Measurements from ENCODE around the gene HTR6.
A peak's percentile ranks its signal among the peaks of the same experiment; 100 is the strongest.

The HTR6 gene

GRCh38 chr1:19700079-19700777 lies 35.6 kb downstream of the HTR6 start:
- no peaks in the 10 kb centered on the region for H3K9me3 ChIP-seq (ENCODE audit: control insufficient read depth, insufficient read depth, low read length)
- no peaks in the 10 kb centered on the region for H3K36me3 ChIP-seq (ENCODE audit: control insufficient read depth, insufficient read depth, low read length)
- no peak overlapping the region for H3K4me3 ChIP-seq (ENCODE audit: low read length)
- DNase-seq (ENCODE audit: low read depth, low spot score), result no peak
- H3K27me3 ChIP-seq (ENCODE audit: control insufficient read depth, insufficient read depth, low read length), result no peaks in the 10 kb centered on the region
- no peaks in the 10 kb centered on the region for H3K4me1 ChIP-seq (ENCODE audit: control insufficient read depth, insufficient read depth, low read length)
- H3K27ac ChIP-seq (ENCODE audit: low read length), result no peak overlapping the region
- no CpG with 5 or more reads among the region's 14 CpGs for WGBS (ENCODE audit: insufficient coverage, insufficient read length)

- Histone ChIP-seq H3K4me3 (ENCODE audit: low read length) (no peak overlapping the region), H3K4me1 (ENCODE audit: control insufficient read depth, insufficient read depth, low read length) (no peaks in the 10 kb centered on the region), H3K27me3 (ENCODE audit: control insufficient read depth, insufficient read depth, low read length) (no peaks in the 10 kb centered on the region), H3K36me3 (ENCODE audit: control insufficient read depth, insufficient read depth, low read length) (no peaks in the 10 kb centered on the region), H3K9me3 (ENCODE audit: control insufficient read depth, insufficient read depth, low read length) (no peaks in the 10 kb centered on the region), H3K27ac (ENCODE audit: low read length) (no peak overlapping the region)
- no peak for DNase-seq (ENCODE audit: low read depth, low spot score)
- no CpG with 5 or more reads among the region's 3 CpGs for WGBS (ENCODE audit: insufficient coverage, insufficient read length)
Measured at GRCh38 chr1:19703280-19703679, 38.6 kb downstream of the HTR6 start.

DNA sequence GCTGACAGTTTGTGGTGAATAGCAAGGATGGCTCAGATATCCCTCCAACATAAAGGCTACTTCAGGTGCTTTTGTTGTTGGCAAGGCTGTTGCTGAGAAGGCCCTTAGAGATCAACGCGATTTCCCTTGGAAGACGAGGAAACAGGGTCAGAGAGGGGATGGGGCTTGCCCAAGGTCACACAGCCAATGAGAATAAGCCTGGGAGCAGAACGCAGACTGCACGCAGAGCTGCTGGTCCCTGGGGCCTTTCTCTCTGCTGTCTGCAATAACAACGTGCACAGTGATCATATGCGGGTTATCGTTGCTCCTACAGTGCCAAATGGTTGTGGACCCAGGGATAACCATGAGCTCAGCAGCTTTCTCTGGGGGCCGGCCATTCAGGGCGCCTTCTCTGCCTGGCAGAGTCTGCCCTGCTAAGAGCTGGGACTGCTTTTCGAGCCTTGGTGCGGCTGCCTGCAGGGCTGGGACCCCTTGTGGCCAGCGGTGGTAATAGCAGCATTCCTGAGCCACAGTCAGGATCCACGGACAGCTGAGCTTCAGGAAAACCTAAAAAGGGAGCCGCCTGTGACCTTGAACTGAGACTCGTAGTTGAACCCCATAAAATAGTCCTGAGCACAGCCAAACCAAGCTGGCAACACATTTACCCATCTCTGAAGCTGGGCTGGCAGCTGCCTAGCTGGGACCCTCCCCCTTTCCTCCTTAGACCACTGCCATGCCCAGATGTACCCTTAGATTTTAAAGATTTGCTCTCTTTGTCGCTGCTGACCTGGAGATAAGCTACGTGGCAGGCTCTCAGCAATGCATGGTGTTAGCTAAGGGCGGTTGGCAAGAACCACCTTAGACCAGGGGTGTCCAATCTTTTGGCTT lies 39.8 kb downstream of the HTR6 start:
- no CpG with 5 or more reads among the region's 19 CpGs for WGBS (ENCODE audit: insufficient coverage, insufficient read length)
- Histone ChIP-seq H3K4me1 (ENCODE audit: control insufficient read depth, insufficient read depth, low read length) (no peaks in the 10 kb centered on the region), H3K27me3 (ENCODE audit: control insufficient read depth, insufficient read depth, low read length) (no peaks in the 10 kb centered on the region), H3K4me3 (ENCODE audit: low read length) (no peak overlapping the region), H3K36me3 (ENCODE audit: control insufficient read depth, insufficient read depth, low read length) (no peaks in the 10 kb centered on the region), H3K9me3 (ENCODE audit: control insufficient read depth, insufficient read depth, low read length) (no peaks in the 10 kb centered on the region), H3K27ac (ENCODE audit: low read length) (no peak overlapping the region)
- DNase-seq (ENCODE audit: low read depth, low spot score), result peak; percentile 72

DNA sequence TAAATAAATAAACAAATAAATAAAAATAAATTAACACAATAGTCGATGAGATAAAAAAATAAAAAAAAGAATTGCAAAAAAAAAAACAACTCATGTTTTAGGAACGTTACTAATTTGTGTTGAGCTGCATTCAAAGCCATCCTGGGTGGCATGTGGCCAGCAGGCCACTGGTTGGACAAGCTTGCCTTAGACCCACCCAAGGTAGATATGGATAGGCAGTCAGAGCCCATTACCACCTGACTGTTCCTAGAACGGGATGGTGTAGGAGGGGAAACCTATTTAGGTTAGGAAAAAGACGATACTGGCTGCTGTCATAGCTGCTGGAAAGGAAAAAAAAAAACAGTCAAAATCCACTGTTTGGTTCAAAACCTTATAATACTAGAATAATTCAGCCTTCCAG lies 40.8 kb downstream of the HTR6 start:
- Histone ChIP-seq H3K4me1 (ENCODE audit: control insufficient read depth, insufficient read depth, low read length) (no peaks in the 10 kb centered on the region), H3K4me3 (ENCODE audit: low read length) (no peak overlapping the region), H3K36me3 (ENCODE audit: control insufficient read depth, insufficient read depth, low read length) (no peaks in the 10 kb centered on the region)

GRCh38 chr1:19706136-19706535 lies 41.5 kb downstream of the HTR6 start:
- no CpG with 5 or more reads among the region's 4 CpGs for WGBS (ENCODE audit: insufficient coverage, insufficient read length)
- Histone ChIP-seq H3K36me3 (ENCODE audit: control insufficient read depth, insufficient read depth, low read length) (no peaks in the 10 kb centered on the region), H3K9me3 (ENCODE audit: control insufficient read depth, insufficient read depth, low read length) (no peaks in the 10 kb centered on the region), H3K27ac (ENCODE audit: low read length) (no peak overlapping the region), H3K27me3 (ENCODE audit: control insufficient read depth, insufficient read depth, low read length) (no peaks in the 10 kb centered on the region), H3K4me3 (ENCODE audit: low read length) (no peak overlapping the region), H3K4me1 (ENCODE audit: control insufficient read depth, insufficient read depth, low read length) (no peaks in the 10 kb centered on the region)
- DNase-seq (ENCODE audit: low read depth, low spot score), result no peak

More for the DNA sequence above, 40.8 kb downstream of the HTR6 start:
- Histone ChIP-seq H3K9me3 (ENCODE audit: control insufficient read depth, insufficient read depth, low read length) (no peaks in the 10 kb centered on the region), H3K27me3 (ENCODE audit: control insufficient read depth, insufficient read depth, low read length) (no peaks in the 10 kb centered on the region), H3K27ac (ENCODE audit: low read length) (no peak overlapping the region)
- no CpG with 5 or more reads among the region's 4 CpGs for WGBS (ENCODE audit: insufficient coverage, insufficient read length)
- DNase-seq (ENCODE audit: low read depth, low spot score), result no peak

- Histone ChIP-seq H3K27me3 (ENCODE audit: control insufficient read depth, insufficient read depth, low read length) (no peaks in the 10 kb centered on the region), H3K4me1 (ENCODE audit: control insufficient read depth, insufficient read depth, low read length) (peaks cover 3% of the 10 kb centered on the region; the same call in 1 of the 2 replicates), H3K4me3 (ENCODE audit: low read length) (no peak overlapping the region), H3K36me3 (ENCODE audit: control insufficient read depth, insufficient read depth, low read length) (no peaks in the 10 kb centered on the region), H3K9me3 (ENCODE audit: control insufficient read depth, insufficient read depth, low read length) (no peaks in the 10 kb centered on the region), H3K27ac (ENCODE audit: low read length) (no peak overlapping the region)
- no CpG with 5 or more reads among the region's 8 CpGs for WGBS (ENCODE audit: insufficient coverage, insufficient read length)
- DNase-seq (ENCODE audit: low read depth, low spot score), result no peak
Measured at GRCh38 chr1:19708567-19709110, 44.0 kb downstream of the HTR6 start.

GRCh38 chr1:19709260-19709793 lies 44.7 kb downstream of the HTR6 start:
- Histone ChIP-seq H3K4me3 (ENCODE audit: low read length) (no peak overlapping the region), H3K9me3 (ENCODE audit: control insufficient read depth, insufficient read depth, low read length) (no peaks in the 10 kb centered on the region), H3K4me1 (ENCODE audit: control insufficient read depth, insufficient read depth, low read length) (peaks cover 3% of the 10 kb centered on the region; the same call in 1 of the 2 replicates), H3K27ac (ENCODE audit: low read length) (no peak overlapping the region), H3K27me3 (ENCODE audit: control insufficient read depth, insufficient read depth, low read length) (no peaks in the 10 kb centered on the region), H3K36me3 (ENCODE audit: control insufficient read depth, insufficient read depth, low read length) (no peaks in the 10 kb centered on the region)
- WGBS (ENCODE audit: insufficient coverage, insufficient read length), result no CpG with 5 or more reads among the region's 4 CpGs
- no peak for DNase-seq (ENCODE audit: low read depth, low spot score)

DNA sequence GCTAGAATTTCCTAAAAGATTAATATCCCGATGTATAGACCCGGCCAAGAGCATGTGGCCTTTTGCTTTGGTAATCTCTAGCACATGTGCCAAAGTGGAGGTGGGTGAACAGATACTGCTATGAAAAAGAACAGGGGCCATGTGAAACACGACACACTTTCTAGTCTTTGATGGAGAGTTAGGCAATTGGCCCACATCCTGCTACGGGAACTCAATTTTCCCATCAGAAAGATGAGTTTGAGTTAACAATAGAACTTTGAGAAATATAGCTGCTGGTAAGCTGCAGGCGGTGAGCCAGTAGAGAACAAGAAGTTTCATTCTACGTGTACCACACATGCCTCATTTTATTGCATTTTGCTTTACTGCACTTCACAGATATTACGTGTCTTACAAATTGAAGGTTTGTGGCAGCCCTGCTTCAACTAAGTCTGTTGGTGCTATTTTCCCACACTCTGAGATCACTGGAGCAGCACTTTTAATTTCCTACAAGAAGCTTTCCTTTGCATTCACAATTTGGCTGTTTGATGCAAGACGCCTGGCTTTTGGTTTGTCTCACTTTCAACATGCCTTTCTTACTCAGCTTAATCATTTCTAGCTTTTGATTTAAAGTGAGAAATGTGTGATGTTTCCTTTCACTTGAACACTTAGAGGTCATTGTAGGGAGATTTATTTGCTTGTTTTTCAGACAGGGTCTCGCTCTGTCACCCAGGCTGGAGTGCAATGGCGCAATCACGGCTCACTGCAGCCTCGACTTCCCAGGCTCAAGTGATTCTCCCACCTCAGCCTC lies 46.3 kb downstream of the HTR6 start:
- Histone ChIP-seq H3K27ac (ENCODE audit: low read length) (no peak overlapping the region), H3K36me3 (ENCODE audit: control insufficient read depth, insufficient read depth, low read length) (no peaks in the 10 kb centered on the region), H3K9me3 (ENCODE audit: control insufficient read depth, insufficient read depth, low read length) (no peaks in the 10 kb centered on the region), H3K4me3 (ENCODE audit: low read length) (no peak overlapping the region), H3K27me3 (ENCODE audit: control insufficient read depth, insufficient read depth, low read length) (no peaks in the 10 kb centered on the region), H3K4me1 (ENCODE audit: control insufficient read depth, insufficient read depth, low read length) (peaks cover 3% of the 10 kb centered on the region; the same call in 1 of the 2 replicates)
- no CpG with 5 or more reads among the region's 12 CpGs for WGBS (ENCODE audit: insufficient coverage, insufficient read length)
- DNase-seq (ENCODE audit: low read depth, low spot score), result no peak

GRCh38 chr1:19712928-19713327 lies 48.3 kb downstream of the HTR6 start:
- Histone ChIP-seq H3K4me1 (ENCODE audit: control insufficient read depth, insufficient read depth, low read length) (peaks cover 3% of the 10 kb centered on the region; the same call in 1 of the 2 replicates), H3K36me3 (ENCODE audit: control insufficient read depth, insufficient read depth, low read length) (no peaks in the 10 kb centered on the region), H3K27ac (ENCODE audit: low read length) (no peak overlapping the region), H3K4me3 (ENCODE audit: low read length) (no peak overlapping the region), H3K9me3 (ENCODE audit: control insufficient read depth, insufficient read depth, low read length) (no peaks in the 10 kb centered on the region), H3K27me3 (ENCODE audit: control insufficient read depth, insufficient read depth, low read length) (no peaks in the 10 kb centered on the region)
- DNase-seq (ENCODE audit: low read depth, low spot score), result no peak
- no CpG with 5 or more reads among the region's 4 CpGs for WGBS (ENCODE audit: insufficient coverage, insufficient read length)

All from iPS DF 6.9 (cell line).